Right lobe of liver (tissue), 4 donors: ENCODE data around the gene FEM1C.
"Not testable (repeated sequence)": the region's sequence is repeated elsewhere in the genome, so short reads cannot be mapped to it uniquely, and the experiment has no call there.

ENCODE experiments used
- POLR2A ChIP-seq: fragments of 450-650 bp; IDR thresholded peaks from one replicate; pipeline ENCODE4 v1.6.1; 2017; ENCODE audit warnings: antibody characterized with exemption, mild to moderate bottlenecking
- TF ChIP-seq, protein P1 (sequence below), 4 donors: fragments of 200-600 bp in 3 of 4; fragments of 450-650 bp in 1 of 4; IDR thresholded peaks; one replicate each; pipeline versions ENCODE4 v1.5.1 to v1.8.0; 2016 to 2022; ENCODE audit warnings: antibody characterized with exemption in 4 of 4, mild to moderate bottlenecking in 2 of 4
- donor health status: DM: no; HTN: no; CAD: no.
- donor health status: DM: no; HTN: no; CAD: no.
- donor health status: DM: no; HTN: yes; CAD: no.

DNA sequence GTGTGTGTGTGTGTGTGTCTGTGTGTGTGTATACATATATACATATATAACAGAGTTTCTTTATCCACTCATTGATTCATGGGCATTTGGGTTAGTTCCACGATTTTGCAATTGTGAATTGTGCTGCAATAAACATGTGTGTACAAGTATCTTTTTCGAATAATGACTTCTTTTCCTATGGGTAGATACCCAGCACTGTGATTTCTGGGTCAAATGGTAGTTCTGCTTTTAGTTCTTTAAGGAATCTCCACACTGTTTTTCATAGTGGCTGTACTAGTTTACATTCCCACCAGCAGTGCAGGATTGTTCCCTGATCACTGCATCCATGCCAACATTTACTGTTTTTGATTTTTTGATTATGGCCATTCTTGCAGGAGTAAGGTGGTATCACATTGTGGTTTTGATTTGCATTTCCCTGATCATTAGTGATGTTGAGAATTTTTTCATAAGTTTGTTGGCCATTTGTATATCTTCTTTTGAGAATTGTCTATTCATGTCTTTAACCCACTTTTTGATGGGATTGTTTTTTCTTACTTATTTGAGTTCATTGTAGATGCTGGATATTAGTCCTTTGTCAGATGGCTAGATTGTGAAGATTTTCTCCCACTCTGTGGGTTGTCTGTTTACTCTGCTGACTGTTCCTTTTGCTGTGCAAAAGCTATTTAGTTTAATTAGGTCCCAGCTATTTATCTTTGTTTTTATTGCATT lies 65.3 kb downstream of the FEM1C start:
- TF ChIP-seq, protein P1, sequence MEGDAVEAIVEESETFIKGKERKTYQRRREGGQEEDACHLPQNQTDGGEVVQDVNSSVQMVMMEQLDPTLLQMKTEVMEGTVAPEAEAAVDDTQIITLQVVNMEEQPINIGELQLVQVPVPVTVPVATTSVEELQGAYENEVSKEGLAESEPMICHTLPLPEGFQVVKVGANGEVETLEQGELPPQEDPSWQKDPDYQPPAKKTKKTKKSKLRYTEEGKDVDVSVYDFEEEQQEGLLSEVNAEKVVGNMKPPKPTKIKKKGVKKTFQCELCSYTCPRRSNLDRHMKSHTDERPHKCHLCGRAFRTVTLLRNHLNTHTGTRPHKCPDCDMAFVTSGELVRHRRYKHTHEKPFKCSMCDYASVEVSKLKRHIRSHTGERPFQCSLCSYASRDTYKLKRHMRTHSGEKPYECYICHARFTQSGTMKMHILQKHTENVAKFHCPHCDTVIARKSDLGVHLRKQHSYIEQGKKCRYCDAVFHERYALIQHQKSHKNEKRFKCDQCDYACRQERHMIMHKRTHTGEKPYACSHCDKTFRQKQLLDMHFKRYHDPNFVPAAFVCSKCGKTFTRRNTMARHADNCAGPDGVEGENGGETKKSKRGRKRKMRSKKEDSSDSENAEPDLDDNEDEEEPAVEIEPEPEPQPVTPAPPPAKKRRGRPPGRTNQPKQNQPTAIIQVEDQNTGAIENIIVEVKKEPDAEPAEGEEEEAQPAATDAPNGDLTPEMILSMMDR (IDR thresholded peaks at IDR 0.05), result not testable (repeated sequence)
- not testable (repeated sequence) for TF ChIP-seq POLR2A
